Vagina (tissue), 2 donors: Measurements from ENCODE around the gene GSTO1. TPM values are rescaled to one million over a fixed set of nuclear protein-coding genes. Genes with fewer than 3 reads are reported as not detected.

Source experiments
- DNase-seq, 2 donors: peaks; one replicate each; pipeline ENCODE4 v3.0.0-alpha.2; 2017; ENCODE audit errors: extremely low spot score in 2 of 2
- H3K27ac ChIP-seq: fragments of 200-600 bp; sonication (generic); one replicate; pipeline ENCODE4 v1.5.1; 2019
- H3K27me3 ChIP-seq: fragments of 200-600 bp; sonication (generic); one replicate; pipeline ENCODE4 v1.5.1; 2019
- H3K36me3 ChIP-seq, 2 donors: fragments of 200-600 bp; sonication (generic); one replicate each; pipeline ENCODE4 v1.5.1; 2017 to 2019
- H3K4me1 ChIP-seq: fragments of 200-600 bp; sonication (generic); one replicate; pipeline ENCODE4 v1.5.1; 2019
- H3K4me3 ChIP-seq, 2 donors: fragments of 200-600 bp; sonication (generic); 1 replicate in 1 of 2; 2 replicates in 1 of 2; pipeline ENCODE4 v1.5.1; 2016 to 2019
- H3K9me3 ChIP-seq: fragments of 200-600 bp; sonication (generic); one replicate; pipeline ENCODE4 v1.5.1; 2019
- CTCF ChIP-seq, 3 experiments: fragments of 450-650 bp in 2 of 3; fragments of 200-600 bp in 1 of 3; sonication (generic) in 1 of 3; IDR thresholded peaks; one replicate each; pipeline ENCODE4 v1.5.1; 2017 to 2019; ENCODE audit warnings: antibody characterized with exemption in 3 of 3, mild to moderate bottlenecking in 2 of 3, moderate library complexity in 2 of 3
- POLR2A ChIP-seq, 2 donors: fragments of 450-650 bp; IDR thresholded peaks; one replicate each; pipeline ENCODE4 v1.6.1; 2017; ENCODE audit warnings: antibody characterized with exemption in 2 of 2, mild to moderate bottlenecking in 2 of 2, moderate library complexity in 2 of 2
- POLR2AphosphoS5 ChIP-seq, 2 donors: sonication (generic); formaldehyde crosslinking; IDR thresholded peaks; one replicate each; pipeline ENCODE4 v1.9.0; 2017; ENCODE audit warnings: antibody characterized with exemption in 2 of 2, mild to moderate bottlenecking in 2 of 2, low read depth in 1 of 2; ENCODE audit not compliant: insufficient read depth in 1 of 2
- intact Hi-C: fragments of 100-400 bp; cut with DNase I; formaldehyde crosslinking; loops from one replicate; pipeline ENCODE4 v1.15.1; 2023
- total RNA-seq: library from RNA; depleted of rRNA; stranded (reverse); fragments of >200 nt; gene quantifications from one replicate; pipeline ENCODE4 v1.2.3, GENCODE V29; 2016

GSTO1 gene
- total RNA-seq, 1 donor from 2014 or later, result 69.5 TPM

- TF ChIP-seq POLR2AphosphoS5 (IDR thresholded peaks at IDR 0.05; ENCODE audit: insufficient read depth in 1 of 2, low read depth in 1 of 2) (no peak), CTCF (IDR thresholded peaks at IDR 0.05) (no peak), POLR2A (IDR thresholded peaks at IDR 0.05) (no peak)
- Histone ChIP-seq H3K4me3 (no peak overlapping the region), H3K27me3 (no peaks in the 10 kb centered on the region), H3K36me3 (no peaks in the 10 kb centered on the region), H3K27ac (no peak overlapping the region), H3K4me1 (no peaks in the 10 kb centered on the region), H3K9me3 (no peaks in the 10 kb centered on the region)
- intact Hi-C loops, result no loop called here
- DNase-seq, result no peak
Measured at GRCh38 chr10:104220522-104220921, 34.2 kb upstream of the GSTO1 start.

- Histone ChIP-seq H3K9me3 (no peaks in the 10 kb centered on the region), H3K4me3 (no peak overlapping the region), H3K27ac (no peak overlapping the region), H3K27me3 (no peaks in the 10 kb centered on the region), H3K4me1 (no peaks in the 10 kb centered on the region), H3K36me3 (no peaks in the 10 kb centered on the region)
- intact Hi-C loops, result no loop called here
- TF ChIP-seq CTCF (IDR thresholded peaks at IDR 0.05), result no peak
- DNase-seq, result no peak
Measured at GRCh38 chr10:104223304-104223703, 31.4 kb upstream of the GSTO1 start.

- TF ChIP-seq CTCF (IDR thresholded peaks at IDR 0.05), result no peak
- no peak for TF ChIP-seq POLR2A (IDR thresholded peaks at IDR 0.05)
- TF ChIP-seq POLR2AphosphoS5 (IDR thresholded peaks at IDR 0.05; ENCODE audit: insufficient read depth in 1 of 2, low read depth in 1 of 2), result no peak
- H3K27ac ChIP-seq, result no peak overlapping the region
- intact Hi-C loops, result no loop called here
- no peak overlapping the region for H3K4me3 ChIP-seq
- H3K36me3 ChIP-seq, result no peaks in the 10 kb centered on the region
- no peaks in the 10 kb centered on the region for H3K27me3 ChIP-seq
- DNase-seq, result no peak
- H3K9me3 ChIP-seq, result no peaks in the 10 kb centered on the region
- H3K4me1 ChIP-seq, result peaks cover 13% of the 10 kb centered on the region
Measured at GRCh38 chr10:104230490-104230889, 24.2 kb upstream of the GSTO1 start.

GRCh38 chr10:104231784-104232612 is 22.7 kb upstream of the GSTO1 start, which contains the start of gene CFAP43:
Gene CFAP43 (minus strand): TSS chr10:104232364. CDS start chr10:104232246, 118 bp downstream.
- TF ChIP-seq POLR2AphosphoS5 (IDR thresholded peaks at IDR 0.05; ENCODE audit: insufficient read depth in 1 of 2, low read depth in 1 of 2), result peak; percentile 53 to 68
- no peak for TF ChIP-seq POLR2A (IDR thresholded peaks at IDR 0.05)
- no peaks in the 10 kb centered on the region for H3K36me3 ChIP-seq
- H3K9me3 ChIP-seq, result no peaks in the 10 kb centered on the region
- H3K27ac ChIP-seq, result peak within 1 kb of the TSS; percentile 13
- peaks cover 13% of the 10 kb centered on the region for H3K4me1 ChIP-seq
- DNase-seq, result peak in 1 of 2 donors; percentile 98
- H3K27me3 ChIP-seq, result no peaks in the 10 kb centered on the region
- intact Hi-C loops, result no loop called here
- H3K4me3 ChIP-seq, result peak within 1 kb of the TSS; percentile 91 to 95

GRCh38 chr10:104232613-104233102 is 22.0 kb upstream of the GSTO1 start:
- Histone ChIP-seq H3K9me3 (no peaks in the 10 kb centered on the region), H3K36me3 (no peaks in the 10 kb centered on the region), H3K4me3 (peak overlapping the region; percentile 91 to 95), H3K4me1 (peaks cover 13% of the 10 kb centered on the region), H3K27ac (no peak overlapping the region), H3K27me3 (no peaks in the 10 kb centered on the region)
- TF ChIP-seq POLR2A (IDR thresholded peaks at IDR 0.05) (no peak), CTCF (IDR thresholded peaks at IDR 0.05) (no peak), POLR2AphosphoS5 (IDR thresholded peaks at IDR 0.05; ENCODE audit: insufficient read depth in 1 of 2, low read depth in 1 of 2) (no peak)
- DNase-seq, result no peak
- intact Hi-C loops, result no loop called here
